Measurements from ENCODE around the gene SLC2A9.

The SLC2A9 gene

GRCh38 chr4:10018818-10019461 is 2.4 kb downstream of the SLC2A9 start:
- peak; percentile 94 for DNase-seq

- no peak for DNase-seq
These were observed 4.0 kb downstream of the SLC2A9 start for GRCh38 chr4:10017037-10017893.

- no peak for DNase-seq
These were observed 5.1 kb downstream of the SLC2A9 start for GRCh38 chr4:10016169-10016568.

DNA sequence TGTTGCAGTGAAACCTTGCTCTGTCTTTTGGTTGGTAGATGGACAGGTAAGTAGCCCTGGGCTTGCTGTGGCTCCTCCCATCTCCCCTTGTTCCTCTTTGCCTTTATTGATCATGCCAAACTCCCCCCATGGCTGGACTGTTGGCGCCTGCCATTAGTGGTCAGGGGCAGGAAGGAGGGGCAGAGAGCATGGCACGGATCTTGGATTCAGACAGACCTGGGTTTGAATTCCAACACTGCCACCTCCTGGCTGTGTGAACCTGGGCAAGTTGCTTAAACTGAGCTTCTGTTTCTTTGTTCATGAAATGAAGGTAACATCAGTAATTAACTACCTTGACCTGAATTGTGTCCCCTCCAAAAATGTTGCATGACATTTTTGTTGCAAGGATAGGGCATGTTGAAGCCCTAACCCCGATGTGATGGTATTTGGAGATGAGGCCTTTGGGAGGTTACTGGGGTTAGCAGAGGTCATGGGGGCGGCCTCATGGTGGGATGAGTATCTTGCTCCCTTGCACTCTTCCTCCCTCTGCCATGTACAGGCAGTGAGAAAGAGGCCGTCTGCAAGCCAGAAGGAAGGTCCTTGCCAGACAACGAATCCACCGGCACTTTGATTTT is 6.0 kb downstream of the SLC2A9 start:
- peak; percentile 78 for DNase-seq

DNA sequence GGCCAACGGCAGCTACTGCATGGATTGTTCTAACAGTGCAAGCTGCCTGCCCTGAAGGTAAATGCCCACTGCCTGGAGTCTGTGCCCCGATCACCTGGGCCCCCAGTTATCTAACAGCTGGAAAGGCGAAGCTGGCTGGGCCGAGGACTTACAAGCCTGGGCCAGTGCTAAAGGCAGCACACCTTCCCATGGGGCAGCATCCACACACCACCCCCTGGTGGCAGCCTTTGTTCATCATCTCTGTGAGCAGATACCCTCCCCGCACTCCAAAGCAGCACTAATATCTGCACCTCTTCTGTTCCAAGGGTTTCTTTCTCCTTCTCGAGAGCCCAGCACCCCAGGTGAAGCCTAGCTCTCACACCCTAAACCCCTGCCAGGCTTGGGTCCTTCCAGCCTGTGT is 7.6 kb downstream of the SLC2A9 start:
- peak; percentile 69 for DNase-seq

- no peak for DNase-seq
These were observed 9.4 kb downstream of the SLC2A9 start for GRCh38 chr4:10011885-10012284.

DNA sequence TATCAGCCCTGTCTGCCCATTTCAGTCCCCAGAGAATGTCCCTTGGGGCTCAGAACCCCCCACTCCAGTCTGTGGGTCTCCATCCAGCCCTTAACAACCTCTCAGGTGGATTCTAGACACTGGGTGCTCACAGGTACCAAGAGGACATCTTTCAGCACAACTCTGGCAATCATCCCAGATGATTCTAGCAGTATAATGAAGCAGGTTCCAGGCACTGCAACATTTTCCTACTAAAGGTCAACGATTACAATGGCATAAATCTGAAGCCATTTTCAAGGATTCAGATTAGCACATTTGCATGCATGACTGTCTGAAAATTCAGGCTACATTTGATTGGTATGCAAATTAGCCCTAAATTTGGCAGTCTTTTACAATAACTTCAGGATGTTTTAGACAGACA is 10.0 kb downstream of the SLC2A9 start:
- DNase-seq, result no peak

DNA sequence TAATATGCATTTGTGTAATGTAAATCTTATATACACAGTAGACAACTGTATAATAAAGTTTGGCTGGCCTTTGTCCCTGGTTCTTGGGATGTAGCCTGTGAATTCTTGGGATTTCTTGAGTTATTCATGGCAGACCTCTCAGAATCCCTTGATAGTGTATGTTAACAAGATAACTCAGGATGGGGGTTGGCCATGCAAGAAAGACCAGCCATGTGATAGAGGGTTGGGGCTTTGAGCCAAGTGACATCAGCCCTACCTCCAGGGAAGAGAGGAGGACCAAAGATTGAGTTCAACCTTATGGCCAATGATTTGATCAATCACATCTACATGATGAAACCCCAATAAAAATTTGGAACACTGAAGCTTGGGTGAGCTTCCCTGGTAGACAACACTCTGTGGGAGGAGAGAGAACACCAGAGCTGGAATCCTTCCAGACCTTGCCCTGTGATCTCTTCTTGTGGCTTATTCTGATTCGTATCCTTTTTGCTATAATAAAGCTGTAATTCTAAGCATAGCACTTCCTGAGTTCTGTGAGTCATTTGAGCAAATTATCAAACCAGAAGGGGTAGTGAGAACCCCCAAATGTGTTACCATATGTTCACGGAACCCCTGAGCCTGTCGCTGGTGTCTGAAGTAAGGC is 11.3 kb downstream of the SLC2A9 start:
- no peak for DNase-seq

DNA sequence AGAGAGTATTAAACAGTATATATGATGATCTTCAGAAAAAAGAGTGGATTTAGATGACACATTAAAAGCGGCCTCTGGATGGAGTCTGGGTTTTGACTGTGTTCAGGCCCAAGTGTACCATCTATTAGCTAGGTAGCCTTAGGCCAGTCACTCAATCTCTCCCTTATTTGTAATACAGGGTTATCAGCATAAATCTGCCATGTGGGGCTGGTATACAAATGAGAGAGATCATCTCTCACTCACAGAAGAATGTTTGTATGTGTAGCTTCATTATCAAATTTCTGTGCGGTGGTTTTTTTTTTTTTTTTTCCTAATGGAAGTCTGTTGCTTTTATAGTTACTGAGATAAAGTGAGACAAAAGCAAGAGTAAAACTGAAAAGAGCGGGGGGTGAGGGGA is 12.7 kb downstream of the SLC2A9 start:
- peak; percentile 49 for DNase-seq

DNA sequence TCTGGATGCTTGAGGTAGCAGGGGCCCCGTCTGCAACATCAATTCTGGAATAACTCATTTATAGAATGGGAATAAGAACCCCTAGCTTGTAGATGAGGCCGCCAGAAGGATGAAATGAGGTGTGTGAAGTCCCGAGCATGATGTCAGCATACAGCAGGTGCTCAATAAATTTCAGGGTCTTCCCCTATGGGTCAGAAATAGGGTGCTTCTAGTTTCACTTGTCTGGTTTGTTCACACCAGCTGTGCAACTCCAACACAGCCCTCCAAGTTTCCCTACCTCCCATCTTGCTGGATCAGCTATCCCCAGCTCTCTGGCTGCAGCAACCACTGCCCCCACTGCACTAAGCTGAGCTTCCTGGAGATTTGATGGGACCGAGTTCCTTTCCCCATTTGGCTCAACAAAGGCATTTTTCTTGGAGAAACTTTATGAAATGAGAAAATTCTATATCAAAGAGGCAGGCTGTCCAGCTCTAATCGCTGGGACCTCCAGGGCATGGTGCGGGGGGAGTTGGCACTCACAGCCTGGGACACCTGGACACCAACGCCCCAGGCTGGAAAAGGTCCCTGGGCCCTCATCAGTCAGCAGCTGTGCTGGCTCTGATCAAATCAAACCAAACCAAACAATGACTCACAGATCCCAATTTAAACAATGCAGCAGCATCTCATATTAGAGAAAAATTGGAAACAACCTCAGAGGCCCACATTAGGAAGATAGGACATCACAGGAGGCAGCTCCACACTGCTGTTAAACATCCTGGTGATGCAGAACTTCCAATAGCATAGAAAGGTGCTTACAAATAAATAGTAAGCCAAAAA is 13.3 kb downstream of the SLC2A9 start:
- DNase-seq, result peak; percentile 83

GRCh38 chr4:10007436-10007740 is 13.9 kb downstream of the SLC2A9 start:
- DNase-seq, result peak; percentile 27

DNA sequence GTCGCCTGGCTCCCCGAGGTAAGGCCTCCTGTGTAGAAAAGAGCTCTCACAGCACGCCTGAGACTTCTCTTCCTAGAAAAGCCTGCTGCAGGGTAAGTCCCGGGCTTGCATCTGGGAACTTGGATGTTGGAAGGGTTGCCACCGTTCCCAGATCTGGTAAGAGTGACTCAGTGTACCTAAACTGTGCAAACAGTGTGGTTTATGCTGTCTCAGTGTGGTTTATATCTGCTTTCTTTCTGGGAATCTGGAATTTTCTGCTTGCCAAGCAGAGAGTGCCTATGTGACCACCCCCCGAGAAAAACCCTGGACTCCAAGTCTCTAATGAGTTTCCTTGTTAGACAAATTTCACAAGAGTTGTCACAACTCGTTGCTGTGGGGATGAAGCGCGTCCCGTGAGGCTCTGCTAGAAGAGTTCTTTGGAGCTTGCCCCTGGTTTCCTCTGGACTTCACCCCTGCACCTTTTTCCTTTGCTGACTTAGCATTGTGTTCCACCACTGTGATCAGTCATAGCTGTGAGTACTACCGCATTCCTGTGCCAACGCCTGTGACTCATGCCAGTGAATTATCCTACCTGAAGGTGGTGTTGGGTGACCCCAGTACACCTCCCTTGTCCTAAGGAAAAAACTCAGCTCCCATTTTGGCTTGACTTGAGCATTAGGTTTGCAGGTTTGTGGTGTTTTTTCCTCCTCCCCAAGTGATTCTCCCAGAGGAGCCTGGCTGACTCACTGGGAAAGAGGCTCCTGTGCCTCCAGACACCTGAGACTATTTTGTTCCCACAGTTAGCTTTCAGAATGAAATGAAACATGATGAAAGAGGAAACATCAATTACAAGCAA is 14.5 kb downstream of the SLC2A9 start:
- DNase-seq, result no peak

DNA sequence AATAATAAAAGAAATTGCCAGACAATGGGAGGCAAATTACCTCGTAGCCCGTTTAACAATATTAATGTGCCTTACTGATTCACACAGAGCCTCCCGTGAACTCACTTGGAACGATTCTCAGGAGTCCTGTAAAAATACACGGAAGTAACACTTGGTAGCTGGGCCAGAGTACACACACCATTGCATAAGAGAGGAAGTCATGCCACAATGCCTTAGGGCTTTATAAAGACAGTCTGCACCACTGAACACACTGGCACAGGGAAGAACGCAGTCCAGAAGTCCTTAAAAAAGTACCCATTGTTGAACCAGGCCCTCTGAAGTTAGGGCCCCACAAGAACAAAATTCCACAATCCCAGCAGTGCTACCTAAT is 15.1 kb downstream of the SLC2A9 start:
- DNase-seq, result peak; percentile 26

- no peak for DNase-seq
These were observed 15.7 kb downstream of the SLC2A9 start for GRCh38 chr4:10005632-10006031.

- no peak for DNase-seq
These were observed 17.6 kb downstream of the SLC2A9 start for GRCh38 chr4:10003666-10004065.

GRCh38 chr4:10002278-10002677 is 19.0 kb downstream of the SLC2A9 start:
- DNase-seq, result no peak

GRCh38 chr4:10001757-10002156 is 19.5 kb downstream of the SLC2A9 start:
- DNase-seq, result no peak

DNA sequence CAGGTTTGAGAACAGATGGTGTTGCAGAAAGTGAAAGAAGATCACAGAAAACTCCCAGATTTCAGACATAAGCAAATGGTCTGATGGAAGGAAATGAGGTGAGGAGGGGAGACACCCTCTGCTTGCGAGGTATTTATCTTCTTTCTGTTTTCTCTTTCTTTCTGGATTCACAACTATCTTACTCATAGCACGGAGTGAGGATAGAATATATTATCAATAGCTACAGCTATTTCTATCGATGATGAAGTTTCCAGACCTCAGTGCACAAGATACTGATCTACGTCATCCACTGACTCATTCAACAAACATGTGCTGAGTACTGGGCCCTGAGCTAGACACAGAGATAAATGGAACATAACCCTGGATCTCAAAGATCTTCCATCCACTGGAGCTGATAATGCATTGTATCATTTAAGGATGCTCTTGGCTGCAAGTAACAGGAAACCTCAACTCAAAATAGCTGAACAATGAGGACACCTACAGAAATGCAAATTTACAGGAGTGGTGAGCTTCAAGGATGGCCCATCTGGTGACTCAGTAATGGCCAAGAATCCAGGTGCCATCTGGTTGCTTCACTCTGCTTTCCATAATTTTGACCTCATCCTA is 21.2 kb downstream of the SLC2A9 start:
- DNase-seq, result no peak

- no peak for DNase-seq
These were observed 23.4 kb downstream of the SLC2A9 start for GRCh38 chr4:9997886-9998285.

GRCh38 chr4:9996319-9997110 is 24.8 kb downstream of the SLC2A9 start:
- DNase-seq, result peak; percentile 27

All from NCI-H146 (cell line).